SK-N-SH treated with all-trans-retinoic acid at 6 μM for 48 hours (cell line): ENCODE data around the gene TBL1X.

Source experiments
- ATAC-seq: fragments of 200-7000 bp; cut with Tn5 transposase; 3 replicates; pipeline ENCODE4 v1.9.1; 2020; ENCODE audit warnings: mild to moderate bottlenecking, moderate library complexity
- ARNTL ChIP-seq: fragments of 450-650 bp; formaldehyde crosslinking; IDR thresholded peaks from 2 replicates; pipeline ENCODE4 v1.5.0; 2020; ENCODE audit warnings: low read depth, mild to moderate bottlenecking, moderate library complexity, borderline replicate concordance
- BACH2 ChIP-seq: fragments of 250-450 bp; sonication (Bioruptor Pico); IDR thresholded peaks from 2 replicates; pipeline ENCODE4 v1.9.0; 2021; ENCODE audit warnings: mild to moderate bottlenecking, borderline replicate concordance
- GLIS3 ChIP-seq: fragments of 250-450 bp; sonication (Bioruptor Pico); IDR thresholded peaks from 2 replicates; pipeline ENCODE4 v1.5.0; 2020; ENCODE audit warnings: mild to moderate bottlenecking, moderate library complexity
- ISL1 ChIP-seq: fragments of 250-450 bp; sonication (Bioruptor Pico); IDR thresholded peaks from 2 replicates; pipeline ENCODE4 v2.1.2; 2022; ENCODE audit warnings: mild to moderate bottlenecking, moderate library complexity
- OSR1 ChIP-seq: fragments of 250-450 bp; sonication (Bioruptor Pico); IDR thresholded peaks from 2 replicates; pipeline ENCODE4 v1.8.0; 2022; ENCODE audit warnings: moderate library complexity, mild to moderate bottlenecking, inconsistent platforms
- PPARA ChIP-seq: fragments of 250-450 bp; sonication (Bioruptor Pico); IDR thresholded peaks from 2 replicates; pipeline ENCODE4 v1.5.0; 2020; ENCODE audit warnings: mild to moderate bottlenecking, borderline replicate concordance
- RARB ChIP-seq: fragments of 250-450 bp; sonication (Bioruptor Pico); IDR thresholded peaks from 2 replicates; pipeline ENCODE4 v1.8.0; 2021; ENCODE audit warnings: mild to moderate bottlenecking, moderate library complexity
- TCF4 ChIP-seq: fragments of 250-450 bp; sonication (Bioruptor Pico); IDR thresholded peaks from 2 replicates; pipeline ENCODE4 v1.8.0; 2021; ENCODE audit warnings: mild to moderate bottlenecking, moderate library complexity, borderline replicate concordance
- TOX ChIP-seq: fragments of 250-450 bp; sonication (Bioruptor Pico); IDR thresholded peaks from 2 replicates; pipeline ENCODE4 v1.8.0; 2021; ENCODE audit warnings: mild to moderate bottlenecking, moderate library complexity, borderline replicate concordance
- ZC3H10 ChIP-seq: fragments of 250-450 bp; sonication (Bioruptor Pico); IDR thresholded peaks from 2 replicates; pipeline ENCODE4 v1.5.1; 2021; ENCODE audit warnings: mild to moderate bottlenecking, moderate library complexity
- ZFP30 ChIP-seq: fragments of 450-650 bp; formaldehyde crosslinking; IDR thresholded peaks from 2 replicates; pipeline ENCODE4 v1.5.0; 2022; ENCODE audit warnings: mild to moderate bottlenecking, moderate library complexity
- ZNF565 ChIP-seq: fragments of 450-650 bp; formaldehyde crosslinking; conservative IDR thresholded peaks from 2 replicates; pipeline ENCODE4 v1.5.0; 2020; ENCODE audit warnings: low read depth, mild to moderate bottlenecking, moderate library complexity
- ZNF70 ChIP-seq: fragments of 450-650 bp; formaldehyde crosslinking; IDR thresholded peaks from 2 replicates; pipeline ENCODE4 v1.5.0; 2020; ENCODE audit warnings: mild to moderate bottlenecking, moderate library complexity
- ZNF8 ChIP-seq: fragments of 450-650 bp; formaldehyde crosslinking; IDR thresholded peaks from 2 replicates; pipeline ENCODE4 v1.5.0; 2020; ENCODE audit warnings: mild to moderate bottlenecking, moderate library complexity
- TF ChIP-seq, protein P1 (sequence below): fragments of 250-450 bp; sonication (Bioruptor Pico); IDR thresholded peaks from 2 replicates; pipeline ENCODE4 v1.8.0; 2021; ENCODE audit warnings: low read depth, mild to moderate bottlenecking, moderate library complexity, borderline replicate concordance
- TF ChIP-seq, protein P2 (sequence below): fragments of 250-450 bp; sonication (Bioruptor Pico); IDR thresholded peaks from 2 replicates; pipeline ENCODE4 v1.5.1; 2020; ENCODE audit warnings: low read depth, mild to moderate bottlenecking, moderate library complexity
- TF ChIP-seq, protein P3 (sequence below): fragments of 250-450 bp; sonication (Bioruptor Pico); IDR thresholded peaks from 2 replicates; pipeline ENCODE4 v1.5.1; 2021; ENCODE audit warnings: mild to moderate bottlenecking, moderate library complexity
- TF ChIP-seq, protein P4 (sequence below): fragments of 250-450 bp; sonication (Bioruptor Pico); IDR thresholded peaks from 2 replicates; pipeline ENCODE4 v1.8.0; 2020; ENCODE audit warnings: mild to moderate bottlenecking, moderate library complexity, borderline replicate concordance
- TF ChIP-seq, protein P5 (sequence below): fragments of 250-450 bp; sonication (Bioruptor Pico); IDR thresholded peaks from 2 replicates; pipeline ENCODE4 v1.5.0; 2020; ENCODE audit warnings: mild to moderate bottlenecking, moderate library complexity

TBL1X gene

DNA sequence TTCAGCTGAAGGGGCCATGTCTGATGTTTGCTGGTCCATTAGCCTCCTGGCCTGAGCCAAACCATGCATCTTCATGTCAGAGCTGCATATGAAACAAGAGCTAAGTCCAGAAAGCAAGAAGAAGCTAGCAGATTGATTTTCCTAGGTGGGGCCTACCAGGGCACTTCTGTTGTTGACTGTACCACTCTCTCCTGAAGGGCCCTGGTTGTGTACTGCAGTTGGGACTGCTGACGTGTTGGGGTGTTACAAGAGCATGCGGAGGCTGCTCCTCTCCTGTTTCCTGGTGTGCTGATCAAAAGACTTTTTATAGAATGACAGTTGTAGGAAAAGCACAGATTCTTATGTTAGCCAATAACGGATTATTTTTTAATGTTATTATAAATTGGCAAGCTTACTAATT lies 145.1 kb downstream of the TBL1X start:
- no peak for ATAC-seq
- TF ChIP-seq ZNF8 (CRISPR knock-in tag) (no peak), ZNF70 (CRISPR knock-in tag) (no peak), ISL1 (CRISPR knock-in tag) (no peak), PPARA (CRISPR knock-in tag) (no peak), RARB (CRISPR knock-in tag) (no peak)
- TF ChIP-seq, protein P1, sequence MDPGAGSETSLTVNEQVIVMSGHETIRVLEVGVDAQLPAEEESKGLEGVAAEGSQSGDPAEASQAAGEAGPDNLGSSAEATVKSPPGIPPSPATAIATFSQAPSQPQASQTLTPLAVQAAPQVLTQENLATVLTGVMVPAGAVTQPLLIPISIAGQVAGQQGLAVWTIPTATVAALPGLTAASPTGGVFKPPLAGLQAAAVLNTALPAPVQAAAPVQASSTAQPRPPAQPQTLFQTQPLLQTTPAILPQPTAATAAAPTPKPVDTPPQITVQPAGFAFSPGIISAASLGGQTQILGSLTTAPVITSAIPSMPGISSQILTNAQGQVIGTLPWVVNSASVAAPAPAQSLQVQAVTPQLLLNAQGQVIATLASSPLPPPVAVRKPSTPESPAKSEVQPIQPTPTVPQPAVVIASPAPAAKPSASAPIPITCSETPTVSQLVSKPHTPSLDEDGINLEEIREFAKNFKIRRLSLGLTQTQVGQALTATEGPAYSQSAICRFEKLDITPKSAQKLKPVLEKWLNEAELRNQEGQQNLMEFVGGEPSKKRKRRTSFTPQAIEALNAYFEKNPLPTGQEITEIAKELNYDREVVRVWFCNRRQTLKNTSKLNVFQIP (CRISPR knock-in tag), result no peak
- TF ChIP-seq, protein P2, sequence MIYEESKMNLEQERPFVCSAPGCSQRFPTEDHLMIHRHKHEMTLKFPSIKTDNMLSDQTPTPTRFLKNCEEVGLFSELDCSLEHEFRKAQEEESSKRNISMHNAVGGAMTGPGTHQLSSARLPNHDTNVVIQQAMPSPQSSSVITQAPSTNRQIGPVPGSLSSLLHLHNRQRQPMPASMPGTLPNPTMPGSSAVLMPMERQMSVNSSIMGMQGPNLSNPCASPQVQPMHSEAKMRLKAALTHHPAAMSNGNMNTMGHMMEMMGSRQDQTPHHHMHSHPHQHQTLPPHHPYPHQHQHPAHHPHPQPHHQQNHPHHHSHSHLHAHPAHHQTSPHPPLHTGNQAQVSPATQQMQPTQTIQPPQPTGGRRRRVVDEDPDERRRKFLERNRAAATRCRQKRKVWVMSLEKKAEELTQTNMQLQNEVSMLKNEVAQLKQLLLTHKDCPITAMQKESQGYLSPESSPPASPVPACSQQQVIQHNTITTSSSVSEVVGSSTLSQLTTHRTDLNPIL (CRISPR knock-in tag), result no peak
- TF ChIP-seq, protein P3, sequence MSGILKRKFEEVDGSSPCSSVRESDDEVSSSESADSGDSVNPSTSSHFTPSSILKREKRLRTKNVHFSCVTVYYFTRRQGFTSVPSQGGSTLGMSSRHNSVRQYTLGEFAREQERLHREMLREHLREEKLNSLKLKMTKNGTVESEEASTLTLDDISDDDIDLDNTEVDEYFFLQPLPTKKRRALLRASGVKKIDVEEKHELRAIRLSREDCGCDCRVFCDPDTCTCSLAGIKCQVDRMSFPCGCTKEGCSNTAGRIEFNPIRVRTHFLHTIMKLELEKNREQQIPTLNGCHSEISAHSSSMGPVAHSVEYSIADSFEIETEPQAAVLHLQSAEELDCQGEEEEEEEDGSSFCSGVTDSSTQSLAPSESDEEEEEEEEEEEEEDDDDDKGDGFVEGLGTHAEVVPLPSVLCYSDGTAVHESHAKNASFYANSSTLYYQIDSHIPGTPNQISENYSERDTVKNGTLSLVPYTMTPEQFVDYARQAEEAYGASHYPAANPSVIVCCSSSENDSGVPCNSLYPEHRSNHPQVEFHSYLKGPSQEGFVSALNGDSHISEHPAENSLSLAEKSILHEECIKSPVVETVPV (CRISPR knock-in tag), result no peak
- TF ChIP-seq, all 23 proteins: peak for 0

DNA sequence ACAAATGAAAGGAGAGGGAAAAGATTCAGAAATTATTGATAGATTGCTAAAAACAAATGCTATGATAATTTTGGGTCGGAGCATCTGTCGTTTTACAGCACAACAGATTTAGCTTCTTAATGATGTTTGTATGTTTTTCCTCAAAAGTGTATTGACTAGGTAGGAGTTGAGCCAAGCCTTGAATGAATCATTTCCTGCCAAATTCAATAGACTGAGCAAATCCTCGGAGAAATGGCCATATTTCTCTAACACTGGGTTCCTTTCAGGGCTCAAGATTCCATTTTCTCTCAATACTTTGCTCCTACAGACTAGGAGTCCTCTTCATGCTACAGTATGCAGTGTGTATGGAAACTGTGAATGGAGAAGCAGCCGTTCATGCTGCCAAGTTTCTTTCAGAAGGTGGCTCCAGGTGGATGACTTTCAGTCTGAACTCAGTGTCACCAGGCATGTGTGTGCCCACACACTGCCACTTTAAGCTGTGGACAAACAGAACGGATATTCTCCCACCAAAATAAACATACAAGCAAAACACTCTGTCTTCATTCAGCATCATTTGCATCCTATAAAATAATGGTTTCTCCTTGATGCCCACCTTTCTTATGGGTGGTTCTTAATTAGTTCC lies 146.0 kb downstream of the TBL1X start:
- TF ChIP-seq PPARA (CRISPR knock-in tag) (no peak), TOX (CRISPR knock-in tag) (no peak), ZNF70 (CRISPR knock-in tag) (no peak), ZNF565 (CRISPR knock-in tag) (no peak)
- TF ChIP-seq, protein P4, sequence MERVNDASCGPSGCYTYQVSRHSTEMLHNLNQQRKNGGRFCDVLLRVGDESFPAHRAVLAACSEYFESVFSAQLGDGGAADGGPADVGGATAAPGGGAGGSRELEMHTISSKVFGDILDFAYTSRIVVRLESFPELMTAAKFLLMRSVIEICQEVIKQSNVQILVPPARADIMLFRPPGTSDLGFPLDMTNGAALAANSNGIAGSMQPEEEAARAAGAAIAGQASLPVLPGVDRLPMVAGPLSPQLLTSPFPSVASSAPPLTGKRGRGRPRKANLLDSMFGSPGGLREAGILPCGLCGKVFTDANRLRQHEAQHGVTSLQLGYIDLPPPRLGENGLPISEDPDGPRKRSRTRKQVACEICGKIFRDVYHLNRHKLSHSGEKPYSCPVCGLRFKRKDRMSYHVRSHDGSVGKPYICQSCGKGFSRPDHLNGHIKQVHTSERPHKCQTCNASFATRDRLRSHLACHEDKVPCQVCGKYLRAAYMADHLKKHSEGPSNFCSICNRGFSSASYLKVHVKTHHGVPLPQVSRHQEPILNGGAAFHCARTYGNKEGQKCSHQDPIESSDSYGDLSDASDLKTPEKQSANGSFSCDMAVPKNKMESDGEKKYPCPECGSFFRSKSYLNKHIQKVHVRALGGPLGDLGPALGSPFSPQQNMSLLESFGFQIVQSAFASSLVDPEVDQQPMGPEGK (CRISPR knock-in tag), result no peak
- peak; percentile 45 for ATAC-seq

DNA sequence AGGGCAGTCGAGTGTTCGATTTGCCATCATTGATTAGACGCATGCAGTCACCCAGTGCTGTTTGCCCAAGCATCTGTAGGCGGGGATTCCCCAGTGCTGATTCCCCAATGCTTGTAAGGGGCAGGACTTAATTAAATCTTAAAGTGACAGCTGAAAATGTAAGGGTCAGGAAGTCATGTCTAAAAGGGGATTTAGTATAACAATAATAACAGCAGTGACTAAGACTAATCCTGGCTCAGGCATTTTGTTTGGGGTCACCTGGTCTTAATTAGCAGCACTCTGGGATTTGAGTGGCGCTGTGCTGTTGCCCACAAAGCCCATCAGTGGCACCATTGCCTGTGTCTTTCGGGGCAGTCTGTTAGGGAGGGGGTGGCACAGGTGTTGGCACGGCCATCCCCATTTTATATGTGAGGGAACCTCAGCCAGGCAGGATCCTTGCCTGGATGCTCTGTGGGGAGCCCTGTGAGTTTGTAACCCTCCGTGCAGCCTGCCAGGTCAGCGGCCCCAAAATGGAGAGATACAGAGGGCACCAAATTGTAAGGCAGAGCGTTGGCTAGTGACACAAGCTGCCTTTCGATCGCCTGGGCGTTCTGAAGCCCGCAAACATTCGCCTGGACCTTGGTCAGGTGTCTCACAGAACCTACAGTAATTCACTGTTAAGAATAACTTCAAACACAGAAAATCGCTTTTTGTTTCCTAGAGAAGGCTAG lies 146.7 kb downstream of the TBL1X start:
- peak; percentile 71 for ATAC-seq
- no peak for TF ChIP-seq ZNF70 (CRISPR knock-in tag)
- TF ChIP-seq, protein P2 (CRISPR knock-in tag), result no peak
- TF ChIP-seq, protein P5, sequence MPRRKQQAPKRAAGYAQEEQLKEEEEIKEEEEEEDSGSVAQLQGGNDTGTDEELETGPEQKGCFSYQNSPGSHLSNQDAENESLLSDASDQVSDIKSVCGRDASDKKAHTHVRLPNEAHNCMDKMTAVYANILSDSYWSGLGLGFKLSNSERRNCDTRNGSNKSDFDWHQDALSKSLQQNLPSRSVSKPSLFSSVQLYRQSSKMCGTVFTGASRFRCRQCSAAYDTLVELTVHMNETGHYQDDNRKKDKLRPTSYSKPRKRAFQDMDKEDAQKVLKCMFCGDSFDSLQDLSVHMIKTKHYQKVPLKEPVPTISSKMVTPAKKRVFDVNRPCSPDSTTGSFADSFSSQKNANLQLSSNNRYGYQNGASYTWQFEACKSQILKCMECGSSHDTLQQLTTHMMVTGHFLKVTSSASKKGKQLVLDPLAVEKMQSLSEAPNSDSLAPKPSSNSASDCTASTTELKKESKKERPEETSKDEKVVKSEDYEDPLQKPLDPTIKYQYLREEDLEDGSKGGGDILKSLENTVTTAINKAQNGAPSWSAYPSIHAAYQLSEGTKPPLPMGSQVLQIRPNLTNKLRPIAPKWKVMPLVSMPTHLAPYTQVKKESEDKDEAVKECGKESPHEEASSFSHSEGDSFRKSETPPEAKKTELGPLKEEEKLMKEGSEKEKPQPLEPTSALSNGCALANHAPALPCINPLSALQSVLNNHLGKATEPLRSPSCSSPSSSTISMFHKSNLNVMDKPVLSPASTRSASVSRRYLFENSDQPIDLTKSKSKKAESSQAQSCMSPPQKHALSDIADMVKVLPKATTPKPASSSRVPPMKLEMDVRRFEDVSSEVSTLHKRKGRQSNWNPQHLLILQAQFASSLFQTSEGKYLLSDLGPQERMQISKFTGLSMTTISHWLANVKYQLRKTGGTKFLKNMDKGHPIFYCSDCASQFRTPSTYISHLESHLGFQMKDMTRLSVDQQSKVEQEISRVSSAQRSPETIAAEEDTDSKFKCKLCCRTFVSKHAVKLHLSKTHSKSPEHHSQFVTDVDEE (CRISPR knock-in tag), result no peak
- no peak for TF ChIP-seq ZFP30 (CRISPR knock-in tag)
- TF ChIP-seq, protein P3 (CRISPR knock-in tag), result no peak
- no peak for TF ChIP-seq OSR1 (CRISPR knock-in tag)
- no peak for TF ChIP-seq GLIS3
- no peak for TF ChIP-seq ARNTL (CRISPR knock-in tag)
- TF ChIP-seq, protein P4 (CRISPR knock-in tag), result no peak
- no peak for TF ChIP-seq ZC3H10 (CRISPR knock-in tag)
- no peak for TF ChIP-seq BACH2 (CRISPR knock-in tag)
- TF ChIP-seq, protein P1 (CRISPR knock-in tag), result no peak
- no peak for TF ChIP-seq TCF4 (CRISPR knock-in tag)
- no peak for TF ChIP-seq ISL1 (CRISPR knock-in tag)
